GM12891 (cell line): ENCODE results near the gene GMCL2. TPM values are rescaled to one million over a fixed set of nuclear protein-coding genes. Genes with fewer than 3 reads are reported as not detected.

Source experiments
- DNase-seq: peaks from one replicate; pipeline ENCODE4 v3.0.0; 2011; ENCODE audit warnings: low spot score; ENCODE audit not compliant: insufficient read length
- FAIRE-seq: peaks from 2 replicates; lab custom pipeline; 2011; peaks lifted over from hg19 to GRCh38; lab: Jason Lieb, UNC
- PAX5 ChIP-seq: IDR thresholded peaks from 2 replicates; pipeline ENCODE4 v1.6.1; 2011; ENCODE audit warnings: low read length, moderate library complexity, mild to moderate bottlenecking; ENCODE audit not compliant: insufficient read depth, severe bottlenecking
- POLR2A ChIP-seq: IDR thresholded peaks from 2 replicates; pipeline ENCODE4 v1.6.1; 2011; ENCODE audit warnings: low read depth, low read length, control low read depth
- POLR2AphosphoS5 ChIP-seq: IDR thresholded peaks from 2 replicates; pipeline ENCODE4 v1.6.1; 2011; ENCODE audit warnings: low read depth, low read length, control low read depth
- POU2F2 ChIP-seq: IDR thresholded peaks from 2 replicates; pipeline ENCODE4 v1.6.1; 2011; ENCODE audit warnings: low read depth, mild to moderate bottlenecking, control low read depth, low read length, moderate library complexity
- SPI1 ChIP-seq: IDR thresholded peaks from 2 replicates; pipeline ENCODE4 v1.6.1; 2011; ENCODE audit warnings: low read depth, low read length, control low read depth
- TAF1 ChIP-seq: IDR thresholded peaks from 2 replicates; pipeline ENCODE4 v1.6.1; 2011; ENCODE audit warnings: low read depth, low read length, control low read depth
- polyA plus RNA-seq: library from polyadenylated mRNA; unstranded; fragments of >200 nt; gene quantifications from one replicate; pipeline ENCODE4 v1.2.1, GENCODE V29; 2012; ENCODE audit warnings: low read depth, missing spikeins, inconsistent platforms; ENCODE audit not compliant: missing spikeins

The GMCL2 gene
- polyA plus RNA-seq, result 0.03 TPM

- no peak for FAIRE-seq
- TF ChIP-seq TAF1 (no peak), POLR2A (no peak), POLR2AphosphoS5 (no peak), SPI1 (no peak)
- DNase-seq, result no peak
These were observed at the start of gene GMCL2 for GRCh38 chr5:178187014-178187413. Gene GMCL2 (minus strand): TSS chr5:178187371. CDS start chr5:178187299, 72 bp downstream.

GRCh38 chr5:178236679-178237078, 49.5 kb upstream of the GMCL2 start:
- TF ChIP-seq POLR2A (no peak), PAX5 (no peak), TAF1 (no peak), POLR2AphosphoS5 (no peak), POU2F2 (no peak), SPI1 (no peak)
- FAIRE-seq (peak; percentile 51), DNase-seq (no peak)

- FAIRE-seq (no peak), DNase-seq (no peak)
- TF ChIP-seq TAF1 (no peak), PAX5 (no peak), SPI1 (no peak), POLR2A (no peak), POU2F2 (no peak)
These were observed 49.0 kb upstream of the GMCL2 start for GRCh38 chr5:178236126-178236525.

GRCh38 chr5:178235588-178235974, 48.4 kb upstream of the GMCL2 start:
- DNase-seq, result no peak
- TF ChIP-seq POLR2AphosphoS5 (no peak), TAF1 (no peak), SPI1 (no peak), POLR2A (no peak), PAX5 (no peak)
- FAIRE-seq, result no peak

- peak; percentile 82 for FAIRE-seq
- DNase-seq, result no peak
- TF ChIP-seq POU2F2 (no peak), SPI1 (no peak), POLR2A (no peak)
These were observed 47.8 kb upstream of the GMCL2 start for GRCh38 chr5:178234750-178235587.

- DNase-seq, result no peak
- TF ChIP-seq POLR2A (no peak), POU2F2 (no peak), SPI1 (no peak), PAX5 (no peak), POLR2AphosphoS5 (no peak), TAF1 (no peak)
- no peak for FAIRE-seq
These were observed 47.1 kb upstream of the GMCL2 start for GRCh38 chr5:178234121-178234749.

GRCh38 chr5:178232920-178233429, 45.8 kb upstream of the GMCL2 start:
- no peak for DNase-seq
- FAIRE-seq, result no peak

GRCh38 chr5:178232124-178232919, 45.2 kb upstream of the GMCL2 start, which contains the start of gene PHYKPL:
Gene PHYKPL (minus strand): TSS chr5:178232802. CDS start chr5:178232550, 252 bp downstream.
- FAIRE-seq (peak; percentile 89), DNase-seq (peak; percentile 76)
- TF ChIP-seq TAF1, result no peak; the same call in 1 of the 2 replicates
- TF ChIP-seq PAX5, result no peak
- TF ChIP-seq POLR2AphosphoS5, result 0 out of 2 replicates have a peak, but pooled peaks have one; percentile 41
- TF ChIP-seq POLR2A, result peak; percentile 61
- 0 out of 2 replicates have a peak, but pooled peaks have one; percentile 25 for TF ChIP-seq POU2F2

More at GRCh38 chr5:178232920-178233429, 45.8 kb upstream of the GMCL2 start:
- TF ChIP-seq PAX5 (no peak), POLR2A (no peak), SPI1 (no peak), POU2F2 (no peak), TAF1 (no peak), POLR2AphosphoS5 (no peak)
